SH-SY5Y (cell line): Measurements from ENCODE around the gene RAMP3.

Experiments
- GATA2 ChIP-seq: IDR thresholded peaks from 2 replicates; pipeline ENCODE4 v1.6.1; 2011; ENCODE audit warnings: mild to moderate bottlenecking, low read depth, low read length
- GATA3 ChIP-seq: IDR thresholded peaks from 2 replicates; pipeline ENCODE4 v1.6.1; 2011; ENCODE audit warnings: low read depth, mild to moderate bottlenecking, low read length, moderate library complexity

Gene RAMP3

DNA sequence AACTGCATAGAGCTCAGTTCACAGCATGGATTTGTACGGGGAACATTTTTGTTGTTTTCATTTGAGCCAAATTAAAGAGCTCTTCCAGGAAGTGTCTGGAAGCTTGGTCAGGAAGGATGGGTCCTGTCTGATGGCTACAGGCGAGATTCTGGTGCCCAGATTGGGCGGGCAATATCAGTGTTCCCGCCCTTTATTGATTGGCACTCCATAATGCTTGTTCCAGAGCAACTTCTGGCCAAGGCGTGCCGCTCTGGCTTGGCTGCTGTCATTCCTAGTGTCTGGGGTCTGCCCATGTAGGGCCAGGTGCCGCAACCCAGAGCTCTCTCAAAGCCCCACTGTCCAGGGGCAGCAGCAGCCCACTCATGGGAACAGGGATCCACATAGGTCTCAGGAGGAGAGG lies 45.9 kb downstream of the RAMP3 start:
- TF ChIP-seq GATA3 (no peak), GATA2 (no peak)

DNA sequence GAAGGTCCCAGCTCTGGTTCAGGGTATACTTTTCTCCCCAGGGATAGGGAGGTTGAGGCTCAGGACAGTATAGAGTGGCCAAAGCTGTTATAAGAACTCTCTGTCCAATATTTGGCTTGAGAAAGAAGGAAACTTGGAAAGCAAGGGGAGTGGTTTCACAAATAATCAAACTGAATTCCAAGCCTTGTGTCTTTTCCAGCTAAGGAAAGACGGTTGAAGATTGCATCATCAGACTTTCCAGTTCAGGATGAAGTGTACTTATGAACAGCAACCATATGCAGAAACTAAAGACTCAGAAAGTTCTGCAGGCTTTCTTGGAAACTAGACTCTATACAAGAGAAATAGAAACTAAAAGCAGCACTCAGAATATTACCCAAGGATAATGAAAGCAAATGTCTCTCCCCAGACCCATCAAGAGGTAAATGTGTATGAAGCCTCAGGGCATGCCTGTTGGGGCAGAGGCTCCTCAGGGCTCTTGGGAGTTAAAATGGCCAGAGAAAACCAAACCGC lies 46.4 kb downstream of the RAMP3 start:
- TF ChIP-seq GATA3 (no peak), GATA2 (no peak)

DNA sequence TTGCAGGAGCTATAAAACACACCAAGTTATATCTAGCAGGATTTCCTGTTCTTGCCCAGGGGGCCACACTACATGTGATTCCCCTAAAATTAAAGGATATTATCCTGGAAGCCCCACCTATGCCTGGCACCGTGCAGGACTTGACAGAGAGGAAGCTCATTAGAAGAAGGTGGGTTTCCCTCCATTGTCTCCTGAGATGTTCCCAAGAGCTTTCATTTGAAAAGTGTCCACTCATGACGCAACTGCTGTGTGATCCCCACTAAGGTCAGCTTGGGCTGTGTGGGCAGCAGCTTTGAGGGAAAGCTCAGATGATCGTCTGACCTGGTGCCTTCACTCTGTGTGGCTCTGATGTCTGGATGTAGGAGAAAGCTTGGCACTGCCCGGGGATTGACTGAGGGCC lies 53.5 kb downstream of the RAMP3 start:
- TF ChIP-seq GATA3: no peak

- TF ChIP-seq GATA2: no peak
- TF ChIP-seq GATA3: no peak
Observed at GRCh38 chr7:45211958-45212357, 54.4 kb downstream of the RAMP3 start.

GRCh38 chr7:45212606-45213005 lies 55.0 kb downstream of the RAMP3 start:
- TF ChIP-seq GATA3 (no peak), GATA2 (no peak)

DNA sequence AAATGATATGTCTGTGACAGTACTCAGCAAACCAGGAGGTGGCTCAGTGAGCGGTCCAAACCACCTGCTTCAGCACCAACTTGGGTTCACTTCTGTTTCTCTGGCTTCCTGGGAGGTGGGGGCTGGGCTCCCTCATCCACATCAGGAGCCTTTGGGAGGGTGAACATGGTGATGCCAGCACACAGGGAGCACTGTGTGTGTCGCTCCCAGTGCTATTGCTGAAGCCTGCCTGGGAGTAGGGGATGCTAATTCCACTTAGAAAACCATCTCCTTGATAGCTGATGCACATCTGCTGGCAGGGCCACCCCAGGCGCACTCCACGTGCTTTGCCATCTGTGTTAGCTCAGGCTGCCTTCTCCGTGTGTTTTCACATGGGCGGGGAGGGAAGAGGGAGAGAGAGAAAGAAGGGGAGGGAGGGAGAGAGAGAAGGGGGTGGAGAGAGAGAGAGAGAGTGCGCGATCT lies 58.0 kb downstream of the RAMP3 start:
- TF ChIP-seq GATA3: no peak
- TF ChIP-seq GATA2: peak; percentile 68

DNA sequence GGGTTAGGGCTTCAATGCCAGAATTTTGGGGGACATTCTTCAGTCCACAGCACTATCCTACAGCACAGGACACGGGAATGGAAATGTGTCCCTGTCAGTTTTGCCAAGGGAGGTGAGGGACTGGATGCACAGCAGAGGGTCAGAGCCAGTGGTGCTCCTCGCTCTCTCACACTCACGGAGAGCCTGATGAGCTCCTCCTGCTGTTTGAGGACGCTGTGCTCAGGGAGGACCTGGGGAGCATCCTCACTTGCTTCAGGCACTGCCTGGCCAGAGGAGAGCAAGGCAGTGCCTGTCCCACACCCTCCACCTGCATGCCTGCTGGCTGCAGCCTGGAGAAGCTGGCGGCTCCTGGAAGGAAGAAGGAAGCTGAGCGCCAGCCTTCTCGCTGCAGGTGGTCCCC lies 58.6 kb downstream of the RAMP3 start:
- TF ChIP-seq GATA3 (no peak), GATA2 (peak; percentile 25; the same call in 1 of the 2 replicates)

- TF ChIP-seq GATA2: no peak
- no peak for TF ChIP-seq GATA3
Observed at GRCh38 chr7:45216622-45217165, 59.1 kb downstream of the RAMP3 start.

DNA sequence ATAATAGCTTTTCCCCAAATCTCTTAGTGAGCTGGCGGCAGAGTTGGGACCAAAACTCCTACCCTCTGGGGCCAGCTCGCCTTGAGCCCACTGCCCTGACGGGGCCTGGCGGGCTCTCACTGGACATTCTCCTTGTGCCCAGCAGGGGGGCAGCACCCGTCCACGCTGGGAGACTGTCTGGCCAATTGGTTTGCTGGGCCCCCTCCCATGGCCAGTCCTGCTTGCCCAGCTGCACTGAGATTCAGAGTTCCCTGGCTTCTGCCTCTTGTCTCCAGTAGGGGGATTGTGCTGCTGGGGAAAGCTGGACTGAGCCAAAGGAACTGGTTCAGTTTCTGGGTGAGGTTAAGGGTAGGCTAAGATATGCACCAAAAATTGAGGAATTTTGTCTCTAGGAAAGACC lies 59.8 kb downstream of the RAMP3 start:
- TF ChIP-seq GATA3 (no peak), GATA2 (no peak)

- no peak for TF ChIP-seq GATA3
Observed at GRCh38 chr7:45219130-45219529, 61.5 kb downstream of the RAMP3 start.

GRCh38 chr7:45219801-45220435 lies 62.3 kb downstream of the RAMP3 start:
- TF ChIP-seq GATA2 (no peak), GATA3 (no peak)

DNA sequence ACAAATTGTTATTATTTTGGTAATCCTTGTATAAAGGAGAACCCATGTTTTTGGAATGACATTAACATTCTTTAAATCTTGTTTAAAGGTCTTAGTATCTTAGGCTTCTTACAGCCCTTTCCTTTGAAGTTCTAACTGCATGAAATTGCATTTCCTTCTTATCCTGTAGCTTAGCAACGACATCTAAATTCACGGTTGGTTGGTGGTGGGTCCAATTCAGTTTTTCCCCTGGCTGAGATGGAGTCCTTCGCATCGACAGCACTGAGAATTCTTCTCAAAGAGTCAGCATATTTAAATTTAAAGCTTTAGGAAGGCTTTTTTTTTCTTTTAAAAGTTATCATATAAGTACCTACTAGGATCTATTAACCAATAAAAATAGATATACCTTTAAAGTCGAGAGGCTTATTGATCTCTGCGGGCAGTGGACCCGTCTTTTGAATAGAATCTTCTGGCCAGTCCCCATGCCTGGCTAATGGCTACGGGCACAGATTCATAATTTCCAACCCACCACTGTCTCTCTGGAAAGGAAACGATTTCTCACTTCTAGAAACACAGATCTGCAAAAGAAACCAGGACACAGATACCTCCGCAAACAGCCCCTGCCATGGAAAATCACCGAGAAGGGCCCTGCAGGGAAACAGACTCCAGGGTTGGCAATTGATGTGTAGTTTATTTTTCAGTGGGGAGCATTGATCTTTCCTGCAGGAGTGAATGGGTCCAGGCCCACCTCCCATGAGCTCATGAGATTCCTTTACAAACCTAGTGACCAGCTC lies 63.4 kb downstream of the RAMP3 start:
- TF ChIP-seq GATA3 (no peak), GATA2 (no peak)

GRCh38 chr7:45221896-45222604 lies 64.5 kb downstream of the RAMP3 start:
- no peak for TF ChIP-seq GATA3
- no peak for TF ChIP-seq GATA2

- TF ChIP-seq GATA3 (no peak), GATA2 (no peak)
Observed at GRCh38 chr7:45223078-45223477, 65.5 kb downstream of the RAMP3 start.
